Bone marrow (tissue), 2 donors: ENCODE data around the gene RECK.

Experiments used
- DNase-seq, 2 donors: peaks; one replicate each; lab custom pipeline; 2025; lab: John Stamatoyannopoulos, UW

Gene RECK

DNA sequence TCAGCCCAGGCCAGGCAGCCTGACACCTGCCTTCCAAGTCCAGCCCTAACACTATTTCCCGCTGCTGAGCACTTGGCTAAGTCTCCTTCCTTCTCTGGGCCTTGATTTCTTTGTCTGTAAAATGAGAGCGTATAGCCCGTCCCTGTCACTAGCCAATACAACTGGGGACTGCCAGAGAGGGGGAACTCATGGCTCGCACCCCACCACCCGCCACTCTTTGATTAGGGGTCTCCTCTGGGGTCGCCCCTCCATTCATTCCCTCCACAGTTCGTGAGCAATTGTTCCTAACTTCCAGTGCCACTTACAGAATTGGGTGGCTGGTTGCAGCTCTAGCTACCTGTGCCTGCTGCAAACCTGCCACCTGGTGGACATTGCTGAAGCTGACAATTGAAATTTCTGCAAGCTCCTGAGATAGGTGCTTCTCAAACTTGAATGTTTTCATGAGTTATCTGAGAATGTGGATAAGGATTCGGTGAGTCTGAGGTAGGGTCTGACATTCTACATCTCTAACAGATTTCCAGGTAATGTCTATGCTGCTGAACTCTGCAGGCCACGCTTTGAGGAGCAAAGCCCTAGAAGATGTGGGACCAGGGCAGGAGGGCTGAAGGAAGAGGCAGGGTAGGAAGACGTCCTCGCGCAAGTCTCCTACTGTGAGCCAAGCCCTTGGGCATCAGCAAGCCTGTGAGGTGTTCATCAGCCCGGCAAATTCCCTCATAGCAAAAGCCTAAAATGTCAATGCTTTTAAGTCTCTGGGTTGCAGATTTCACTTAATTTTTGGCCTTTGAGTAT is 13.3 kb upstream of the RECK start:
- peak; percentile 2 to 21 for DNase-seq

GRCh38 chr9:36025746-36026145 is 11.0 kb upstream of the RECK start:
- DNase-seq = no peak

- DNase-seq = no peak
Observed at GRCh38 chr9:36029202-36029601, 7.5 kb upstream of the RECK start.

- no peak for DNase-seq
Observed at GRCh38 chr9:36029765-36030528, 6.8 kb upstream of the RECK start.

GRCh38 chr9:36030871-36031270 is 5.8 kb upstream of the RECK start:
- no peak for DNase-seq

- DNase-seq = no peak
Observed at GRCh38 chr9:36031774-36032555, 4.7 kb upstream of the RECK start.

GRCh38 chr9:36033788-36034187 is 2.9 kb upstream of the RECK start:
- no peak for DNase-seq

- DNase-seq = no peak
Observed at GRCh38 chr9:36034234-36034633, 2.5 kb upstream of the RECK start.

DNA sequence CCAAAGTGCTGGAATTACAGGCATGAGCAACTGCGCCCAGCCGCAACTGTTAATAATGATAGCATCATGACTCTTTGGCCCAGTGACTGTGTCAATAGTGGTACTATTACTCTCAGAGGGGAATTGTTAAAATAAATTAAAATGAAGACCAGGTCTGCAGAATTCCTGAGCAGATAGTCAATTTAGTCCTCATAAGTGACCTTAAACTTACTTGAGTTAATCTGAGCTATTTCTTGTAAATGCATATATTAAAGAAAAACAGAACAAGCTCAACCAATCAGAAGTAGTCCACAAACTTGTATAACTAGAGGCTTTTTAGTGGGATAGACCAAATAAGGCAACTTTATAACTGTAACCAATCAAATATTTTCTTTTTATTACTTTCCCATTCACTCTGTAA is 1.7 kb upstream of the RECK start:
- DNase-seq = no peak

- no peak for DNase-seq
Observed at GRCh38 chr9:36036253-36036779, 397 bp upstream of the RECK start.

DNA sequence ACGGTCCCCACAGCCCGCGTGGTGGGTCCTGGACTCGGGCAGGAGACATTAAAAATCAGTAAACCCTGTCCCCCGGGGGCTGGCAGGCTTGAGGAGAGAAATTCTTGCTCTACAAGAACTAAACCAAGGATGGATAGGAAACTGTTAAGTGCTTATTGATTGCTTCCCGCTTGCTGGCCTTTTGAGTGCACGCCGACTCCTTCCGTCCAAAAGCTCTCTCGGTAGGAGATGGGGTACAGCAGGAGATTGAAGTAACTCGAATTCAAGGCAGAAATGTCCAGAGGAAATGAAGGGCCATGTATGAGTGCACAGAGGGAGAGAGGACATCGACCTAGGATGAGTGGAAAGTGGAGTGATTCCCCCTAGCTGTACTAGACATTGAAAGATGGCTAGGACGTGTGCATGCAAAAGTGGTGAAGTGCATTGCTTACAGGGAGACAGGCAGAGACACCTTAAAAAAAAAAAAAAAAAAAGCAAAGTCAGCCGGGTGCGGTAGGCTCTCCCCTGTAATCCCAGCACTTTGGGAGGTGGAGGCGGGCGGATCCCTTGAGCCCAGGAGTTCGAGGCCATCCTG is 923 bp downstream of the RECK start:
- no peak for DNase-seq

GRCh38 chr9:36039121-36039520 is 2.4 kb downstream of the RECK start:
- DNase-seq = no peak

GRCh38 chr9:36039696-36040095 is 3.0 kb downstream of the RECK start:
- DNase-seq = no peak

GRCh38 chr9:36040271-36040925 is 3.7 kb downstream of the RECK start:
- DNase-seq = no peak

GRCh38 chr9:36041506-36041905 is 4.8 kb downstream of the RECK start:
- peak in 1 of 2 donors; percentile 55 for DNase-seq

DNA sequence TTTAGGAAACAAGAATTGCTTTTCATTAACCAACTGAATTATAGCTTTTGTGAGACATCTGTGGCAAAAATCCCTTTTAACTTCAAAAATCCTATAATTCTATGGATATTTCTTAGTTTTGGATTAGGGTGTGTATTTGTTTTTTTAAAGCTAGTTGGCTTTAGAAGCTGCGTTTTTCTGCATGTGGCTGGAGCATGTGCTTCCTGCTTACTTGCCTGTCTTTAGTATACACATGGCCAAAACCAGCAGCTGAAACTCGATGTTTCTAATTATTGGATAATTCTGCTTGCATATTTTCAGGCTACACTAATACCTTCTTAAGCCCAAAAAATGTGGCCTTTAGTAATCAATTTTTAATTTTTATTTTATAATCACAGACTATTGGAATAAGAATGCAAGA is 8.9 kb downstream of the RECK start:
- no peak for DNase-seq

GRCh38 chr9:36046923-36047322 is 10.2 kb downstream of the RECK start:
- DNase-seq = no peak

- DNase-seq = no peak
Observed at GRCh38 chr9:36049408-36049807, 12.7 kb downstream of the RECK start.

DNA sequence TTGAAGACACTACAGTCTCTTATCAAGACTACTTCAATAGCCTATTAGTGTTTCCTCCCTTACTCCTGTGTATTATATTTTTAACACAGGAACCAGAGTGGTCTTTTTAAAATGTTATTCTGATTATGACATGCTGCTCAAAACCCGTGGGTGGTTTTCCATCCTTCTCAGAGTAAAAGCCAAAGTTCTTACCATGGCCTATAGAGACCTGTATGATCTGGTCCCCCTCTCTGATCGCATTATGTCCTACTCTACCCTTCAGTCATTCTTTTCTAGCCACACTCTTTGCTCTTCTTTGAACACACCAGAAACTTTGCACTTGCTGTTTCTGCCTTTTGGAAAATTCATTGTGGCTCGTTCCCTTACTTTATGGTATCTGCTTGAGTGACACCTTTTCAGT is 13.8 kb downstream of the RECK start:
- DNase-seq = no peak

DNA sequence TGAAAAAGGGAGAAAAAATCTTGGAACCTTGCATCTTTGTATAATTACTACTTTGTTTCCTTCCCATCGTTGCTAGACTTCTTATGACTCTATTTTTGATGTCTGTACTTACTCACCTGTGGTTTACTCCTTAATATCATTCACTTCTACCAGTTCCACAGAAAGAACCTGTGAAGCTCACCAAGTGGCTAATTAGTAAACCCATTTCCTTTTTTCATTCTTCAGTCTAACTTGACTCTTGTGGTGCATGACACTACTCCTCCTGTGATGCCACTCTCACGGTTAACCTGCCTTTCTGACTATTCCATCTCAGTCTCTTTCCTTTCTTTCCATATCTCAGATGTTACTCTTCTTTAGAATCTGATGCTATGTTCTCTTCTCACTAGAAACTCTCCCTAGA is 14.6 kb downstream of the RECK start:
- DNase-seq = no peak

DNA sequence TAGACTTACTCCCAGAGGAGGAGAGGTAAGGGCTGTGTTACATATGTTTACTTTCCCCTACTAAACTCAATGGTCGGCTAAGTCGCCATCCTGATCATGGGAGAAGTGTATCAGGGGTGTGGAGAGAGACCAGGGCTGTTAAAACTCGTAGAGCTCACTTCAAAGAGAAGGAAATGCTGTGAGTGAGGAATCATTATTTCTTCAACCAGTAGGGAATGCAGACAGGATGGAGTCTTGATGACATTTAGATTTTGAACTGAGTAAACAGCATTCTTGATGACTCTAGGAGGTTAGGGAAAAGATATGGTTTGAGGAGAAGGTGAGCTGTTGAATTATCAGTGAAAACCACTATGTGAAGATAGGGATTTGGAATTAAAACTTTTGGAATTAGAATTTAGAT is 17.3 kb downstream of the RECK start:
- no peak for DNase-seq

GRCh38 chr9:36056896-36057295 is 20.2 kb downstream of the RECK start:
- DNase-seq = no peak
